ENCODE measurements around the gene PSEN1. TPM values are rescaled to one million over a fixed set of nuclear protein-coding genes. Genes with fewer than 3 reads are reported as not detected.

Gene PSEN1
- total RNA-seq, 1 donor, result 45.4 TPM

DNA sequence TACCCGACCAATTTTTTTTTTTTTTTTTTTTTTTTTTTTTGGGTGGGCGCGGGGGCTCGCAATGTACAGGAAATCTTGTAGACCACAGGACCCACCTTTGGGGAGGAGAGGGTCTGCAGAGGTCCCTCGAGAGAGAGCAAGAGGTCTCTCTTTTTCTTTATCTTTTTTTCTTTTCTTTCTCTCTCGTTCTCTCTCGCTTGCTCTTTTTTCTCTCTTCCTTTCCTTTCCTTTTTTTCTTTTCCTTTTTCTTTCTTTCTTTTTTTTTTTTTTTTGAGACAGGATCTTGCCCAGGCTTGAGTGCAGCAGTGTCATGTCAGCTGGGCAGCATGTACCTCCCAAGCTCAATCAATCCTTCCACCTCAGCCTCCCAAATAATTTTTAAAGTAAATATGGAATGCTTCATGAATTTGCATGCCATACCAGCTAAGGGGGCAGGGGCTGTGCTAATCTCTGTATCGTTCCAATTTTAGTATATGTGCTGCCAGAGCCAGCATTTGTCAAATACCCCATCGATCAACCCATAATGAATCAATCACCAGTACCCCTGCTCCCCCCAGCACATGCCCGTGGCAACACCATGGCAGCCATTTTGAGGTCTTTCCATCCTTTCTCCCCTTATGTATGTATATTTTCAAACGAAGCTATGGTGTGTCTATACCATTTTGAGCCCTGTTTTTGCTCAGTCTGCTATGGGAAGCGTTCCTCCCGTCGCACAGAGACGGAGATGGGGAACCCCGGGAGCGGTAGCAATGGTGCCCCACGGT is 110.3 kb downstream of the PSEN1 start:
- H3K27me3 ChIP-seq (ENCODE audit: insufficient read depth, low read length), result no peaks in the 10 kb centered on the region
- peaks cover 31% of the 10 kb centered on the region for H3K4me1 ChIP-seq (ENCODE audit: insufficient read depth, low read length)
- peak overlapping the region; percentile 37 for H3K4me3 ChIP-seq (ENCODE audit: low read length)
- H3K9me3 ChIP-seq (ENCODE audit: low read depth, low read length), result no peaks in the 10 kb centered on the region

DNA sequence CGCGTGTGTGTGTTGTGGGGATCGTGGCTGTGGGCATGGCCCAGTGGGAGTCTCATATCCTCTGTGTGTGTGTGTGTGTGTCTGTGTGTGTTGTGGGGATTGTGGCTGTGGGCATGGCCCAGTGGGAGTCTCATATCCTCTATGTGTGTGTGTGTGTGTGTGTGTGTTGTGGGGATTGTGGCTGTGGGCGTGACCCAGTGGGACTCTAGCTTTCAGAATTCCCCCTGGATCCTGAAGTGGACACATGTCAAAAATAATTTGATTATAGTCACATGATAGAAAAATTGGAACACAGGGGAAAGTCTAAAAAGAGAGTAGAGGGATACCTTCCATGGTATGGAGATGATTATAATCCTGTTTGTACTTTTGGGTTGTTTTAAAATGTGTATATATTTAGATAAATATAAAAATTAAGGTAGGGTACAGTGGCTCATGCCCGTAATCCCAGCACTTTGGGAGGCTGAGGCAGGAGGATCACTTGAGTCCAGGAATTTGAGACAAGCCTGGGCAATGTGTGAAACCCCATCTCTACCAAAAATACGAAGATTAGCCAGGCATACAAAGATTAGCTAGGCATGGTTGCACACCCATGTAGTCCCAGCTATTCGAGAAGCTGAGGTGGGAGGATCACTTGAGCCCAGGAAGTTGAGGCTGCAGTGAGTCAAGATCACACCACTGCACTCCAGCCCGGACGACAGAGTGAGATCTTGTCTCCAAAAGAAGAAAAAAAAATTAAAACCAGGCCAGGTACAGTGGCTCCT is 112.0 kb downstream of the PSEN1 start:
- H3K27me3 ChIP-seq (ENCODE audit: insufficient read depth, low read length), result no peaks in the 10 kb centered on the region
- H3K4me3 ChIP-seq (ENCODE audit: low read length), result no peak overlapping the region

DNA sequence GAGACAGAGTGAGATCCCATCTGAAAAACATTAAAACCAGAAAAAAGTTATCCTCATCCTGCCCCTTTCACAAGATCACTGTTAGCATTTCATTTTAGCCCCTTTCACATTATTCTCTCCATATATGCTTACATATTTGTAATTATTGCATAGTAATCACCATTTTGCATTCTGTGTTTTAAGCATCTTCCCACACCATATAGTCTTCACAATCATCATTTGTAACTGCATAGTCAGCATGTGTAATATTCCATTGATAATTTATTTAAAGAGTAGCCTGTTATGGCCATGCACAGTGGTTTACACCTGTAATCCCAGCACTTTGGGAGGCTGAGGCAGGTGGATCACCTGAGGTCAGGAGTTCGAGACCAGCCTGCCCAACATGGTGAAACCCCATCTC is 112.8 kb downstream of the PSEN1 start:
- peaks cover 23% of the 10 kb centered on the region for H3K4me1 ChIP-seq (ENCODE audit: insufficient read depth, low read length)
- H3K9me3 ChIP-seq (ENCODE audit: low read depth, low read length), result no peaks in the 10 kb centered on the region
- H3K27me3 ChIP-seq (ENCODE audit: insufficient read depth, low read length), result no peaks in the 10 kb centered on the region
- no peak overlapping the region for H3K4me3 ChIP-seq (ENCODE audit: low read length)

More for the DNA sequence above, 112.0 kb downstream of the PSEN1 start:
- peaks cover 23% of the 10 kb centered on the region for H3K4me1 ChIP-seq (ENCODE audit: insufficient read depth, low read length)
- no peaks in the 10 kb centered on the region for H3K9me3 ChIP-seq (ENCODE audit: low read depth, low read length)

DNA sequence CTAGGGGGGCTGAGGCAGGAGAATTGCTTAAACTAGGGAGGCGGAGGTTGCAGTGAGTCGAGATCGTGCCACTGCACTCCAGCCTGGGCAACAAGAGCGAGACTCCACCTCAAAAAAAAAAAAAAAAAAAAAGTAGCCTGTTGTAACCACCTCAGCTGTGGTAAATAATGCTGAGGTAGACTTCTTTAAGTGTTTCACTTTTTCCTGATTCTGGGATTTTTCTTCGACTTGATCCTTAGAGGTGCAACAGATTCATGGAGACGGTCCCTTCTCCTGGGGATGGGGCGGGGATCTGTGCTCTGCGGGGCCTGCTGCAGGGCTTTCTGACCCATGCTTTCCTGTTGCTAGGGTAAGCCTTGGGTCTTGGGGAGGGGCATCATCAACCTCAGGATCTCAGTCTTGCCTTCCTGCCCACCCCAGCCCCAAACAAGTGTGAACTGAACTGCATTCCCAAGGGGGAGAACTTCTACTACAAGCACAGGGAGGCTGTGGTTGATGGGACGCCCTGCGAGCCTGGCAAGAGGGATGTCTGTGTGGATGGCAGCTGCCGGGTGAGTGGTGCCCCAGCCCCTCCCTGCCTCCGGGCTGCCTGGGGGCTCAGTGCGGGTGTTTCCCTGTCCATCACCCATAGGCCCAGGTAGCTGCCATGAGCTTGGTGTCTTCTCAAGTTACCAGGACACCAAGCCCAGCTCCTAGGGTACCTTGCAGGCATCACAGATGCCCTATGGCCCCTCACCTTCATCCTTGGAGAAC is 113.4 kb downstream of the PSEN1 start:
- Histone ChIP-seq H3K4me3 (ENCODE audit: low read length) (no peak overlapping the region), H3K4me1 (ENCODE audit: insufficient read depth, low read length) (peaks cover 23% of the 10 kb centered on the region), H3K9me3 (ENCODE audit: low read depth, low read length) (no peaks in the 10 kb centered on the region), H3K27me3 (ENCODE audit: insufficient read depth, low read length) (no peaks in the 10 kb centered on the region)

DNA sequence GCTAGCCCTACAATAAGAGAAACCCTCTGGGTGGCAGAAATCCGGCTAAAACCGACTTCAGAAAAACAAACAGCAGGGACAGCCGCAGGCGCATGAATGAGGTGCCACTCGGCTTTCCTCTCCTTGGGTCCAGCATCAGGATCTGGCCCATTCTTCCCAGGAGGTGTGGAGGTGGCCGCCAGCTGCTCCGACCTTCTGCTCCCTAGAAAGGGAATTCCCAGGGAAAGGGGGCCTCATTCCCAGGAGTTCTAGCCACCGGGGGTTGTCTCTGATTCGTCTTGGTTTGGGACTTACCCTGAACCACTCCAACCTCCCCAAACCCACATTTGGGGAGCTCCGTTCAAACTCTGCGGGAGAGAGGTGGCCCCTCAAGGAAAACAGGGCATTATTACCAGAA is 114.0 kb downstream of the PSEN1 start:
- Histone ChIP-seq H3K4me3 (ENCODE audit: low read length) (no peak overlapping the region), H3K9me3 (ENCODE audit: low read depth, low read length) (no peaks in the 10 kb centered on the region), H3K27me3 (ENCODE audit: insufficient read depth, low read length) (no peaks in the 10 kb centered on the region), H3K4me1 (ENCODE audit: insufficient read depth, low read length) (peaks cover 18% of the 10 kb centered on the region)

DNA sequence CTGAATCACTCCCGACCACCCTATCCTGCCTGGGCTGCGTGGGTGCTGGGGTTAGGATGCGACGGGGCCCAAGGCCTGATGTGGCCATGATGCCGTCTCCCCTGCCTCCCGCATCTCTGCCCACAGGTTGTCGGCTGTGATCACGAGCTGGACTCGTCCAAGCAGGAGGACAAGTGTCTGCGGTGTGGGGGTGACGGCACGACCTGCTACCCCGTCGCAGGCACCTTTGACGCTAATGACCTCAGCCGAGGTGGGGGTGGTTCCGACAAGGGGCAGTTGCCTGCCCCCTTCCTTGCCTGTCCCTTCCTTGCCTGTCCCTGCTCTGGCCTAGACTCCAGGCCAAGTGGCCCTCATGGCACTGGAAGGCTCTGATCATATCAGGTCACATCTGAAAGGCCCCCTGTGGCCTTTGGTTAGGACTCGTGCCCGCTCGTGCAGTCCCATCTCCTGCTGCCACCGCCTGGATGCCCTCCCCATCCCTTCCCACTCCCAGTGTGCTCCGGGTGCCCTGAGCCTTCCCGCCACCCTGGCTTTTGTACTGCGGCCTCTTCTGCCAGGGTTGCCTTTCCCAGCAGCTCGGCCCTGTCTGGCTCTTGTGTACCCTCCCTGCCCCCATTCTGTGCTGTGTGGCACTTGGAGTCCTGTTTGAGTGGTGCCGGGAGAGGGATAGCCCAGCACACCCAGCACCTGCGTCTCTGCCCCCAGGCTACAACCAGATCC is 114.6 kb downstream of the PSEN1 start:
- Histone ChIP-seq H3K4me3 (ENCODE audit: low read length) (no peak overlapping the region), H3K9me3 (ENCODE audit: low read depth, low read length) (no peaks in the 10 kb centered on the region), H3K4me1 (ENCODE audit: insufficient read depth, low read length) (peaks cover 12% of the 10 kb centered on the region), H3K27me3 (ENCODE audit: insufficient read depth, low read length) (no peaks in the 10 kb centered on the region)

DNA sequence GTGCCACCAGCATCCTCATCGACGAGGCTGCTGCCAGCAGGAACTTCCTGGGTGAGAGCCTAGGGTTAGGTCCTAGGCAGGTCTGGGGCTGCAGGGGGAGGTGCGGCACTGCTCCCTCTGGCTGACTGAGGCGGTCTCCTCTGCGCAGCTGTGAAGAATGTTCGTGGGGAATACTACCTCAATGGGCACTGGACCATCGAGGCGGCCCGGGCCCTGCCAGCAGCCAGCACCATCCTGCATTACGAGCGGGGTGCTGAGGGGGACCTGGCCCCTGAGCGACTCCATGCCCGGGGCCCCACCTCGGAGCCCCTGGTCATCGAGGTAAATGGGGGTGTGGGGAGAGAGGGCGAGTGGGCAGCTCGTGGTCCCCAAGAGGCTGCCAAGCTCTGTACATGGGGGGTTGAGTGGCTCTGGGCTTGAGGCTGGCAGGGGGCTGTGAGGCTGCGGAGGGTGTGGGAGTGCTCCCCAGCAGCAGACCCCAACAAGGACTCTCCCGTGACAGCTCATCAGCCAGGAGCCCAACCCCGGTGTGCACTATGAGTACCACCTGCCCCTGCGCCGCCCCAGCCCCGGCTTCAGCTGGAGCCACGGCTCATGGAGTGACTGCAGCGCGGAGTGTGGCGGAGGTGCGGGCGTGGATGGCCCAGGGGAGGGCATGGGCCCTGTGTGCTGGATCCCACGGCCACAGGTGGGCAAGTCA is 115.4 kb downstream of the PSEN1 start:
- H3K27me3 ChIP-seq (ENCODE audit: insufficient read depth, low read length), result no peaks in the 10 kb centered on the region
- H3K9me3 ChIP-seq (ENCODE audit: low read depth, low read length), result no peaks in the 10 kb centered on the region
- no peak overlapping the region for H3K4me3 ChIP-seq (ENCODE audit: low read length)
- peaks cover 5% of the 10 kb centered on the region for H3K4me1 ChIP-seq (ENCODE audit: insufficient read depth, low read length)

DNA sequence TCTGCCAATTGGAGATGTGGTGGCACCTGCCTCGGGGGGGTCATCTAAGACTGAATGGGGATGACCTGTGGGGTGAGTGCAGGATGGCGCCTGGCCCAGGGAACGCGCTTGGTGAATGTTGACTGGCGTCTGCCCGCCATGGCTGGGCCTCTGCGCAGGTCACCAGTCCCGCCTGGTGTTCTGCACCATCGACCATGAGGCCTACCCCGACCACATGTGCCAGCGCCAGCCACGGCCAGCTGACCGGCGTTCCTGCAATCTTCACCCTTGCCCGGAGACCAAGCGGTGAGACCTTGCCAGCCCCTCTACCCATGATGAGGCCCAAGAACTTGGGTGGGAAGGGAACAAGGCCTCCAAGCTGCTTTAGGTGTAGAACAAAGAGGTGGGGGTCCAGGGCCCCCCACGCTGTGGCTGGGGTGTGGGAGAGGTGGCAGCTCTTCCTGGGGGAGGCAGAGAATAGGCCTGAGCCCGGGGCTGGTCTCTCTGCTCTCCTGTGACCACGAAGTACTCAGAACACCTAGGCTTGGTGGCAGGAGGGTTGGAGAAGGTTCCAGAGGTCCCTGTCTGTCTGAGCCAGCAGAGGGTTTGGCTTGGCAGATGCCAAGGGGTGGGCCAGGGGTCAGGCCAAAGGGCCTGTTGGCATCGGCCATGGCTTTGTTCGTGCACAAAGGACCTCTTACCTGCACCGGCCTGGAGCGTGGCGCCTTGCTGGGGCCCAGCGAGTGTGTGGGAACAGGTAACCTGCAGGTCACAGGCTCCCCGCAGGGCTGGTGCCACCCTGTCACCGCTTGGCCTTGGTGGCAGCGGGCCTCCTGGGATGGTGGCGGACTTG is 116.4 kb downstream of the PSEN1 start:
- no peaks in the 10 kb centered on the region for H3K9me3 ChIP-seq (ENCODE audit: low read depth, low read length)

DNA sequence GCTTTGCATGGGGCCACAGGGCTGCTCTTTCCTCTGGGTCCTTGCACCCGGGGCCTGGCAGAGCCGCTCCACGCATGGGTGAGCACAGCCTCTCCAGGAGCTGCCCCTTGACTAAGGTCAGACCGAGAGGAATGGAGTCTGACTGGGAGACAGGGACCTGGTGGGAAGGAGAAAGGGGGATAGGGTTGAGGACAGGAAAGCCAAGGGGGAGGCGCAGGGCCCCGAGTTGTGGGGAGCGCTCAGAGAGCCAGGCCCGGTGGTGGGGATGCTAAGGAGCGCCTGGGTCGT is 117.0 kb downstream of the PSEN1 start:
- Histone ChIP-seq H3K9me3 (ENCODE audit: low read depth, low read length) (no peaks in the 10 kb centered on the region), H3K4me3 (ENCODE audit: low read length) (no peak overlapping the region), H3K27me3 (ENCODE audit: insufficient read depth, low read length) (no peaks in the 10 kb centered on the region)

More for the DNA sequence above, 116.4 kb downstream of the PSEN1 start:
- H3K4me1 ChIP-seq (ENCODE audit: insufficient read depth, low read length), result no peaks in the 10 kb centered on the region
- H3K4me3 ChIP-seq (ENCODE audit: low read length), result no peak overlapping the region
- no peaks in the 10 kb centered on the region for H3K27me3 ChIP-seq (ENCODE audit: insufficient read depth, low read length)

DNA sequence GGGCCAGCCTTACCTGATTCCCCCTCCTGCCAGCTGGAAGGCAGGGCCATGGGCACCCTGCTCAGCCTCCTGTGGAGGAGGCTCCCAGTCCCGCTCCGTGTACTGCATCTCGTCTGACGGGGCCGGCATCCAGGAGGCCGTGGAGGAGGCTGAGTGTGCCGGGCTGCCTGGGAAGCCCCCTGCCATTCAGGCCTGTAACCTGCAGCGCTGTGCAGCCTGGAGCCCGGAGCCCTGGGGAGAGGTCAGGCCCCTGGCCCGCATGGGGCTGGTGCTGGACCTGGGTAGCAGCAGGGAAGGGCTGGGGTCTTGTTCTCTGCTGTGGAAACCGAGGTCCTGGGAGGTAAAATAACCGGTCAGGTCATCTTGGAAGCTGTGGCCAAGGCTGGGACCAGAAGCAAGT is 117.4 kb downstream of the PSEN1 start:
- Histone ChIP-seq H3K4me1 (ENCODE audit: insufficient read depth, low read length) (no peaks in the 10 kb centered on the region), H3K4me3 (ENCODE audit: low read length) (no peak overlapping the region), H3K27me3 (ENCODE audit: insufficient read depth, low read length) (no peaks in the 10 kb centered on the region), H3K9me3 (ENCODE audit: low read depth, low read length) (no peaks in the 10 kb centered on the region)

More for the DNA sequence above, 117.0 kb downstream of the PSEN1 start:
- H3K4me1 ChIP-seq (ENCODE audit: insufficient read depth, low read length), result no peaks in the 10 kb centered on the region

DNA sequence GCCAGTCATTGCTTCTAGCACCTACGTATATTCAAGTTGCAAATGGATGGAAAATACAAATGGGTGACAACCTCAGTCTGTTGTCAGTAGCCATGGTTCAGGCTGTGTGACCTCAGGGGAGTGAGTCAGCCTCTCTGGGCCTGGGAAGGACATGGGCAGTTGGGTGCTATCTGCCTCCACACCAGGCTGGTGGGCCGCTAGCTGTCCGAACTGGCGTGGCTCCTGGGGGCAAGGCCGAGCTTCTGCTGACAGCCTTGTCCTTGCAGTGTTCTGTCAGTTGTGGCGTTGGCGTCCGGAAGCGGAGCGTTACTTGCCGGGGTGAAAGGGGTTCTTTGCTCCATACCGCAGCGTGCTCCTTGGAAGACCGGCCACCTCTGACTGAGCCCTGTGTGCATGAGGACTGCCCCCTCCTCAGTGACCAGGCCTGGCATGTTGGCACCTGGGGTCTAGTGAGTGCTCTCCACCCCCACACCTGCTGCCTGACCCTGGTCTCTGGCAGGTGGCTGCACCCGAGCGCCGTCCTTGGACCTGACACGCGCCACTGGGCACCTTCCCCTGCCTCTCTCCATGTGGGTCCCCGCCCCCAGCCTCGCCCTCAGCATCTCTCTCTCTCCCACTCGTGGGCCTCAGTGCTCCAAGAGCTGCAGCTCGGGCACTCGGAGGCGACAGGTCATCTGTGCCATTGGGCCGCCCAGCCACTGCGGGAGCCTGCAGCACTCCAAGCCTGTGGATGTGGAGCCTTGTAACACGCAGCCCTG is 118.1 kb downstream of the PSEN1 start:
- Histone ChIP-seq H3K4me3 (ENCODE audit: low read length) (no peak overlapping the region), H3K27me3 (ENCODE audit: insufficient read depth, low read length) (no peaks in the 10 kb centered on the region), H3K9me3 (ENCODE audit: low read depth, low read length) (no peaks in the 10 kb centered on the region), H3K4me1 (ENCODE audit: insufficient read depth, low read length) (no peaks in the 10 kb centered on the region)

DNA sequence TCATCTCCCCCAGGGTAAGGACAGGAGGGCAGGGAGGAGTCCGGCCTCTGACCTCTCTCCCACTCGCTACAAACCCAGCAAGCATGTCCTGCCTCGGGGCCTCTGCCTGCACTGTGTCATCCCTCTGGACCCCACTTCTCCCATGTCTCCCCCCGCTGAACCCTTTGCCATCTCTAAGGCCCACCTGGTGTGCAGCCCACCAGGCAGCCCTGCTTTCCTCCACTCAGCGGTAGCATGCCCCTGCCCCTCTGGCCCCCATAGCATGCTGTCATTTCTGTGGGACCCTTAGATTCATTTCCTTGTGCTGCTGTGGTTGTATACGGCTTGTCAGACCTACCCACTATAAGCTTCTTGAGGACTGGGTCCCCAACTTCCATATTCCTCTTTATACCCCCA is 118.7 kb downstream of the PSEN1 start:
- Histone ChIP-seq H3K4me1 (ENCODE audit: insufficient read depth, low read length) (no peaks in the 10 kb centered on the region), H3K27me3 (ENCODE audit: insufficient read depth, low read length) (no peaks in the 10 kb centered on the region), H3K9me3 (ENCODE audit: low read depth, low read length) (no peaks in the 10 kb centered on the region), H3K4me3 (ENCODE audit: low read length) (no peak overlapping the region)

DNA sequence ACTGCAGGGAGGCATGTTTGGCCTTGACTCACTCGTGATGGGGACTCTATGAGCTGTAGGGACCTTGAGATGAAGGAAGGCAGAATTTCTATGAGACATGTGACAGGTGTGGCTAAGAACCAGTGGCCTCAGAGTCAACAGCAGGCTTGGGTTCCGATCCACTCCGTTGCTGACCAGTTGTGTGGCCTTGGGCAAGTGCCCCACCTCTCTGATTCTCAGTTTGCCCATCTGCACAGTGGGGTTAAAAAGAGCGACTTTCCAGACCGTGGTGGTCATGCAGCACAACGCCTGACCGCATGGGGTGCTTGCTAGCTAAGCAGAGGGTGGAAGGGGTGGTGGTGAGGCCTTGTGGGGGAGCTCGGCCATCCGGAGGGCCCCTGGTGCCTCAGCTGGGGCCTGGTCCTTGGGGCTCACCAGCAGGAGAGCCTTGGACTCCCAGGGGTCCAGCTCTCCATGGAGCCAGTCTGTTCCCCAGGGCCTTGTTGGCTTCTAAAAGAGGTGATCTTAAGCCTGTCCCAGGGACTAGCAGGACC is 119.5 kb downstream of the PSEN1 start:
- Histone ChIP-seq H3K9me3 (ENCODE audit: low read depth, low read length) (no peaks in the 10 kb centered on the region), H3K4me3 (ENCODE audit: low read length) (no peak overlapping the region), H3K4me1 (ENCODE audit: insufficient read depth, low read length) (no peaks in the 10 kb centered on the region), H3K27me3 (ENCODE audit: insufficient read depth, low read length) (no peaks in the 10 kb centered on the region)
